ENCODE data around the gene ABHD17A. TPM values are rescaled to one million over a fixed set of nuclear protein-coding genes. Genes with fewer than 3 reads are reported as not detected.

The ABHD17A gene
- total and polyA plus RNA-seq, 2 of the 8 experiments (the other 6 are each of a cell fraction or from before 2014, with no cell fraction given) = 41.2 to 87.4 TPM

DNA sequence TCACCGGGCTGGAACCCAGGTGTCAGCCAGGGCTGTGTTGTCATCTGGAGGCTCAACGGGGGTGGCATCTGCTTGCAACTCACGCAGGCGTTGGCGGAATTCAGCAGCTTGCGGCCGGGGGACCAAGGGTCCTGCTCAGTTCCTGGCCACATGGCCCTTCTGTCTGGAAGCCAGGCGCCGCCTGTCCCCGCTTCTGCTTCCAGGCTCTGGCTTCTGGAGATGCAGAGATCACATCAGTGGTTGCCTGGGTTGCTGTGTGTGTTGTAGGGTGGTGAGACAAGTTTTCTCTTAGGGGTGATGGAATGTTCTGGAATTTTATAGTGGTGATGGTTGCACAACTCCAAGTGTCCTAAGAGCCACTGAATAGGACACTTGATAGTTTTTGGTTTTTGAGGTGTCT is 24.9 kb upstream of the ABHD17A start (continued):
- TF ChIP-seq SRF (IDR thresholded peaks at IDR 0.05; ENCODE audit: low read depth, low read length) (no peak), GTF2F1 (IDR thresholded peaks at IDR 0.05; ENCODE audit: borderline replicate concordance, low read depth, low read length) (no peak), SAP30 (IDR thresholded peaks at IDR 0.05; ENCODE audit: insufficient read depth, insufficient replicate concordance, low read length) (no peak), KDM1A (IDR thresholded peaks at IDR 0.05; ENCODE audit: borderline replicate concordance, low read length) (no peak)
- TF ChIP-seq, protein P1, sequence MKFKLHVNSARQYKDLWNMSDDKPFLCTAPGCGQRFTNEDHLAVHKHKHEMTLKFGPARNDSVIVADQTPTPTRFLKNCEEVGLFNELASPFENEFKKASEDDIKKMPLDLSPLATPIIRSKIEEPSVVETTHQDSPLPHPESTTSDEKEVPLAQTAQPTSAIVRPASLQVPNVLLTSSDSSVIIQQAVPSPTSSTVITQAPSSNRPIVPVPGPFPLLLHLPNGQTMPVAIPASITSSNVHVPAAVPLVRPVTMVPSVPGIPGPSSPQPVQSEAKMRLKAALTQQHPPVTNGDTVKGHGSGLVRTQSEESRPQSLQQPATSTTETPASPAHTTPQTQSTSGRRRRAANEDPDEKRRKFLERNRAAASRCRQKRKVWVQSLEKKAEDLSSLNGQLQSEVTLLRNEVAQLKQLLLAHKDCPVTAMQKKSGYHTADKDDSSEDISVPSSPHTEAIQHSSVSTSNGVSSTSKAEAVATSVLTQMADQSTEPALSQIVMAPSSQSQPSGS (IDR thresholded peaks at IDR 0.05; ENCODE audit: low read length) = no peak
- TF ChIP-seq, protein P2, sequence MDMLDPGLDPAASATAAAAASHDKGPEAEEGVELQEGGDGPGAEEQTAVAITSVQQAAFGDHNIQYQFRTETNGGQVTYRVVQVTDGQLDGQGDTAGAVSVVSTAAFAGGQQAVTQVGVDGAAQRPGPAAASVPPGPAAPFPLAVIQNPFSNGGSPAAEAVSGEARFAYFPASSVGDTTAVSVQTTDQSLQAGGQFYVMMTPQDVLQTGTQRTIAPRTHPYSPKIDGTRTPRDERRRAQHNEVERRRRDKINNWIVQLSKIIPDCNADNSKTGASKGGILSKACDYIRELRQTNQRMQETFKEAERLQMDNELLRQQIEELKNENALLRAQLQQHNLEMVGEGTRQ (IDR thresholded peaks at IDR 0.05; ENCODE audit: low read length) = no peak
